PFSK-1 (cell line): ENCODE results near the gene KCNG3.

Source experiments
- FOXP2 ChIP-seq: optimal IDR thresholded peaks from 2 replicates; pipeline ENCODE3; 2011; ENCODE audit warnings: borderline replicate concordance, control low read depth, inconsistent platforms; ENCODE audit not compliant: insufficient read depth; ENCODE audit errors: extremely low read length, extremely low read depth
- POLR2AphosphoS5 ChIP-seq: IDR thresholded peaks from 2 replicates; pipeline ENCODE4 v1.6.1; 2012; ENCODE audit warnings: low read depth, mild to moderate bottlenecking, control low read depth, low read length, moderate library complexity
- SIN3A ChIP-seq: IDR thresholded peaks from 2 replicates; pipeline ENCODE4 v1.6.1; 2012; ENCODE audit warnings: mild to moderate bottlenecking, low read length, moderate library complexity, borderline replicate concordance; ENCODE audit not compliant: insufficient read depth
- TAF1 ChIP-seq: IDR thresholded peaks from 2 replicates; pipeline ENCODE4 v1.6.1; 2012; ENCODE audit warnings: low read length, control low read depth, borderline replicate concordance; ENCODE audit not compliant: insufficient read depth
- TF ChIP-seq, protein P1 (sequence below), 2 experiments: IDR thresholded peaks; 2 replicates each; pipeline versions ENCODE4 v1.6.1 to v1.8.0; 2011 to 2012; ENCODE audit warnings: low read depth in 2 of 2, low read length in 2 of 2, control low read depth in 1 of 2, inconsistent platforms in 1 of 2, mild to moderate bottlenecking in 1 of 2, moderate library complexity in 1 of 2; ENCODE audit not compliant: insufficient read depth in 1 of 2

Gene KCNG3

DNA sequence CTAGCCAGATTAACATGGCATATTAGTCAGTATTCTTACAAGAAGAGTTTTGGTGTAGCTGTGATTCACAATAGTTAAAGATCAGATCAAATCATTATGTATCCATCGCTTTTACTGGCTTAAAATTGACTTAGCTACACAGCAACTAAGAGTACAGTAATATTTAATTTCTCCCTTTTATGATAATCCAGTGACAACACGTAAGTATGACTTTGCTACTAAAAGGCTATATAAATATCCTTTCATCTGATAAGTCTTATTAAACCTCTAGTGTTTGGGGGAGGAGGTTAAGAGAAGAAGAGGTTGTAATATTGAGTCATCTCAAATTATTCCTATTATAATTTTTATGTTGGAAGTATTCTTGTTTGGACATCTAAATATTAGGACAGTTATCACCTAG, 51.0 kb downstream of the KCNG3 start:
- TF ChIP-seq FOXP2 (no peak), TAF1 (no peak), SIN3A (no peak), POLR2AphosphoS5 (no peak)
- TF ChIP-seq, protein P1, sequence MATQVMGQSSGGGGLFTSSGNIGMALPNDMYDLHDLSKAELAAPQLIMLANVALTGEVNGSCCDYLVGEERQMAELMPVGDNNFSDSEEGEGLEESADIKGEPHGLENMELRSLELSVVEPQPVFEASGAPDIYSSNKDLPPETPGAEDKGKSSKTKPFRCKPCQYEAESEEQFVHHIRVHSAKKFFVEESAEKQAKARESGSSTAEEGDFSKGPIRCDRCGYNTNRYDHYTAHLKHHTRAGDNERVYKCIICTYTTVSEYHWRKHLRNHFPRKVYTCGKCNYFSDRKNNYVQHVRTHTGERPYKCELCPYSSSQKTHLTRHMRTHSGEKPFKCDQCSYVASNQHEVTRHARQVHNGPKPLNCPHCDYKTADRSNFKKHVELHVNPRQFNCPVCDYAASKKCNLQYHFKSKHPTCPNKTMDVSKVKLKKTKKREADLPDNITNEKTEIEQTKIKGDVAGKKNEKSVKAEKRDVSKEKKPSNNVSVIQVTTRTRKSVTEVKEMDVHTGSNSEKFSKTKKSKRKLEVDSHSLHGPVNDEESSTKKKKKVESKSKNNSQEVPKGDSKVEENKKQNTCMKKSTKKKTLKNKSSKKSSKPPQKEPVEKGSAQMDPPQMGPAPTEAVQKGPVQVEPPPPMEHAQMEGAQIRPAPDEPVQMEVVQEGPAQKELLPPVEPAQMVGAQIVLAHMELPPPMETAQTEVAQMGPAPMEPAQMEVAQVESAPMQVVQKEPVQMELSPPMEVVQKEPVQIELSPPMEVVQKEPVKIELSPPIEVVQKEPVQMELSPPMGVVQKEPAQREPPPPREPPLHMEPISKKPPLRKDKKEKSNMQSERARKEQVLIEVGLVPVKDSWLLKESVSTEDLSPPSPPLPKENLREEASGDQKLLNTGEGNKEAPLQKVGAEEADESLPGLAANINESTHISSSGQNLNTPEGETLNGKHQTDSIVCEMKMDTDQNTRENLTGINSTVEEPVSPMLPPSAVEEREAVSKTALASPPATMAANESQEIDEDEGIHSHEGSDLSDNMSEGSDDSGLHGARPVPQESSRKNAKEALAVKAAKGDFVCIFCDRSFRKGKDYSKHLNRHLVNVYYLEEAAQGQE (IDR thresholded peaks at IDR 0.05; ENCODE audit: insufficient read depth in 1 of 2, low read depth in 2 of 2, low read length in 2 of 2) = no peak

DNA sequence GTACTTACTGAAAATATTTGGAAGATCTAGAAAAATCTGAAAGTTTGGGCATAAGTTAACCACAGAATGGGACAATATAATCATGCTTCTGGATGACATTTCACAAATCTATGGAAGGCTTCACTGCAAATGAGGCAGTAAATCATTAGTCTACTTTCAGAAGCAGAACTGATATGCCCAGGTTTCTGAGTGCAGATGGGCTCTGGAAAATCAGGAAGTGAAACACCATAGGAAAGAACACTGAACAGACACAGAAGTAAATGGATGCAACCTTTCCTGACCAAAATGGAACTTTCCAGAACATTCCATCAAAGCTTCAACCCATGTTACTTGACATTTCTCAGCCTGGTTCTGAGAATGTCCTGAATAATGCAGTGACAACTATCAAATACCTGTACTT, 55.1 kb downstream of the KCNG3 start:
- TF ChIP-seq TAF1 = no peak
- no peak for TF ChIP-seq FOXP2
- TF ChIP-seq POLR2AphosphoS5 = no peak
- TF ChIP-seq, protein P1 (IDR thresholded peaks at IDR 0.05; ENCODE audit: insufficient read depth in 1 of 2, low read depth in 2 of 2, low read length in 2 of 2) = no peak
- no peak for TF ChIP-seq SIN3A

DNA sequence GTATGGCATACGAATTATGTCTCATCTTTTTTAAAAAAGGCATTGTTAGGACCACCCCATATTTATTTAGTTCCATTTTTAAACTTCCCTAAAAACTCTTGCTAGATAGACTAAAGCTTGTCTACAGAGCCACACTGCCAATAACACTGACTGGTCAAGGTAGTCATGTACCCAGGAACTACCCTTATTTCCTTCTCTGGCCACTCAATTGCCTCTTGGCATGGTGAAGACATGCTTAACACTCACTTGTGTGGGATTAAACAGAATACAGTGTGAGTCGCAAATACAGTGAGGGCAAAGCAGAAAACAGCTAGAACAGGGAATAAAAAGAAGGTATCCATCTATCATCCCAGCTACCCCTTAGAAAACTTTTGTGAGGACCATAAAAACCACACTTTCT, 57.4 kb downstream of the KCNG3 start:
- TF ChIP-seq FOXP2 (no peak), TAF1 (no peak), SIN3A (no peak), POLR2AphosphoS5 (no peak)
- TF ChIP-seq, protein P1 (IDR thresholded peaks at IDR 0.05; ENCODE audit: insufficient read depth in 1 of 2, low read depth in 2 of 2, low read length in 2 of 2) = no peak

DNA sequence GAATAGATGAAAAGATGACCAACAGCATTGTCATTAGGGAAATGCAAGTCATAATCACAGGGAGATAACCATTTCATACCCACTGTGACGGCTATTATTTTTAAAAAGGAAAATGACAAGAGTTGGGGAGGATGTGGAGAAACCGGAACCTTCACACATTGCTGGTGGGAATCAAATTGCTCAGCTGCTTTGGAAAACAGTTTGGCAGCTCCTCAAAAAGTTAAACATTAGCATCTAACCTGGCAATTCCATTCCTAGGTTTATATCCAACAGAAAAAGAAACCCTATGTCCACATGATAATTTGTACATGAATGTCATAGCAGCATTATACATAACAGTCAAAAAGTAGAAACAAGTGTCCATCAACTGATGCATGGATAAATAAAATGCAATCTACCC, 58.2 kb downstream of the KCNG3 start:
- TF ChIP-seq POLR2AphosphoS5 (no peak), TAF1 (no peak), SIN3A (no peak), FOXP2 (no peak)
- TF ChIP-seq, protein P1 (IDR thresholded peaks at IDR 0.05; ENCODE audit: insufficient read depth in 1 of 2, low read depth in 2 of 2, low read length in 2 of 2) = no peak

DNA sequence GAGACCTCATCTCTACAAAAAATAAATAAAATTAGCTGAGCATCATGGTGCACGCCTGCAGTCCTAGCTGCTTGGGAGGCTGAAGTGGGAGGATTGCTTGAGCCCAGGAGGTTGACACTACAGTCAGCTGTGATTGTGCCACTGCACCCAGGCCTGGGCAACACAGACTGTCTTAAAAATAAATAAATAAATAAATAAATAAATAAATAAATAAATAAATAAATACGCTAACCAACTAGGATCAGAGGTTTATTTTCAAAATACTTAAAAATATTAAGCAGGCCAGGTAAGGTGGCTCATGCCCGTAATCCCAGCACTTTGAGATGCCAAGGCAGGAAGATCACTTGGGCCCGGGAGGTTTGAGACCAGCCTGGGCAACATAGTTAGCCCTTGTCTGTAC, 63.6 kb downstream of the KCNG3 start:
- no peak for TF ChIP-seq POLR2AphosphoS5
- TF ChIP-seq, protein P1 (IDR thresholded peaks at IDR 0.05; ENCODE audit: insufficient read depth in 1 of 2, low read depth in 2 of 2, low read length in 2 of 2) = no peak
